NCI-H2029 (cell line): ENCODE data around the gene SRPRB.
"Not testable (repeated sequence)": the region's sequence is repeated elsewhere in the genome, so short reads cannot be mapped to it uniquely, and the experiment has no call there.

Experiments used
- DNase-seq: peaks from one replicate; lab custom pipeline; 2025; lab: John Stamatoyannopoulos, UW

SRPRB gene

GRCh38 chr3:133777807-133778568 is 27.6 kb upstream of the SRPRB start:
- no peak for DNase-seq

GRCh38 chr3:133779626-133780203 is 25.9 kb upstream of the SRPRB start:
- DNase-seq = no peak

GRCh38 chr3:133780756-133781155 is 24.9 kb upstream of the SRPRB start:
- DNase-seq = not testable (repeated sequence)

- no peak for DNase-seq
Observed at GRCh38 chr3:133781570-133781969, 24.0 kb upstream of the SRPRB start.

- no peak for DNase-seq
Observed at GRCh38 chr3:133782454-133782853, 23.2 kb upstream of the SRPRB start.

- no peak for DNase-seq
Observed at GRCh38 chr3:133783762-133784161, 21.9 kb upstream of the SRPRB start.

GRCh38 chr3:133788024-133788423 is 17.6 kb upstream of the SRPRB start:
- no peak for DNase-seq

GRCh38 chr3:133792171-133792763 is 13.3 kb upstream of the SRPRB start:
- no peak for DNase-seq

- no peak for DNase-seq
Observed at GRCh38 chr3:133797396-133798105, 8.1 kb upstream of the SRPRB start.

GRCh38 chr3:133799794-133800585 is 5.6 kb upstream of the SRPRB start:
- no peak for DNase-seq

GRCh38 chr3:133803469-133803868 is 2.1 kb upstream of the SRPRB start:
- DNase-seq = no peak

GRCh38 chr3:133804896-133805295 is 719 bp upstream of the SRPRB start:
- DNase-seq = no peak

GRCh38 chr3:133805384-133805701 is 272 bp upstream of the SRPRB start:
- DNase-seq = no peak

GRCh38 chr3:133812872-133813271 is 7.3 kb downstream of the SRPRB start:
- no peak for DNase-seq

GRCh38 chr3:133815386-133815785 is 9.8 kb downstream of the SRPRB start:
- no peak for DNase-seq

GRCh38 chr3:133820129-133820528 is 14.5 kb downstream of the SRPRB start:
- DNase-seq = no peak

GRCh38 chr3:133820889-133821675 is 15.5 kb downstream of the SRPRB start:
- no peak for DNase-seq

- peak; percentile 65 for DNase-seq
Observed at GRCh38 chr3:133821767-133822638, 16.4 kb downstream of the SRPRB start.

GRCh38 chr3:133824961-133825485 is 19.4 kb downstream of the SRPRB start:
- DNase-seq = no peak
